ENCODE measurements around the gene GOLT1B. TPM values are rescaled to one million over a fixed set of nuclear protein-coding genes. Genes with fewer than 3 reads are reported as not detected.

The GOLT1B gene
- total and polyA plus RNA-seq, 9 of the 15 experiments (the other 6 are each of a cell fraction or from before 2014, with no cell fraction given), result 9.4 to 66.1 (median 26.7) TPM

DNA sequence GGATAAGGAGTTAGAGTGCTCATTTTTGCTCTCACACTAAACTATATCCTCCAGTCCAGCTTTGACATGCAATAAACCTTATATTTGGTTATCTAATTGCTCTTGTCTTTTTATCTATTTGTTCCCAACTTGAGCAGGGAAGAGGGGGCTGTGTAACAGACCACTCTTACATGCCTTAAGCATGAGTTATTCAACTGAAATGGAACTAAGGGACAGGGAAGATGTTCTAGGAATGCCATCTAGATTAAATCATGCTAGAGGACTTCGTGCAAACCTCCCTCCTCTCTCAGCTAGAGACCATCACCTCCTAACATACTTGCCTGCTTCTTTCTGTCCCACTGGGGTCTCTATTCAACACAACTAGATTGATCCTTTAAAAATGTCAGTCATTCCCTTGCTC, 45.1 kb downstream of the GOLT1B start:
- no peak overlapping the region for H3K9ac ChIP-seq (ENCODE audit: insufficient read depth in 1 of 2, low read depth in 2 of 2, low read length in 2 of 2)
- no peaks in the 10 kb centered on the region for H3K9me3 ChIP-seq (replicated peaks; ENCODE audit: control insufficient read depth, insufficient read depth, low read depth, low read length)
- H2AFZ ChIP-seq (ENCODE audit: low read depth, low read length), result no peak overlapping the region
- H3K79me2 ChIP-seq (ENCODE audit: control insufficient read depth, insufficient read depth, low read length), result no peaks in the 10 kb centered on the region
- FAIRE-seq (no peak), DNase-seq (ENCODE audit: extremely low read depth in 1 of 4, low spot score in 3 of 4) (no peak), ATAC-seq (no peak)
- no peak overlapping the region for H3K27ac ChIP-seq (ENCODE audit: extremely low read depth, low read depth, low read length)
- H3K36me3 ChIP-seq (ENCODE audit: control insufficient read depth, insufficient read depth, low read length), result no peaks in the 10 kb centered on the region
- ChIA-PET POLR2A (no interaction called here), CTCF (ENCODE audit: low intra/inter-chr PET ratio) (no interaction called here)
- H3K4me2 ChIP-seq (ENCODE audit: insufficient read depth, low read length), result no peak overlapping the region
- H3K27me3 ChIP-seq (ENCODE audit: control insufficient read depth in 2 of 2, insufficient read depth in 2 of 2, low read length in 2 of 2), result peaks cover 0 to 4% of the 10 kb centered on the region in 2 experiments; a peak in 2 of 5 replicates
- BruUV-seq (replicated peaks), result no TSS peak
- in situ Hi-C loops (cut with MboI), result no loop called here
- H3K4me1 ChIP-seq (replicated peaks in 1 of 2; ENCODE audit: control insufficient read depth in 2 of 2, insufficient read depth in 2 of 2, low read length in 2 of 2), result no peaks in the 10 kb centered on the region
- intact Hi-C loops (cut with micrococcal nuclease), result no loop called here
- no peak for TF ChIP-seq ZNF766 (CRISPR knock-in tag; conservative IDR thresholded peaks at IDR 0.05)
- no peak for TF ChIP-seq RUNX1 (IDR thresholded peaks at IDR 0.05; ENCODE audit: low read depth)
- TF ChIP-seq, protein P1, sequence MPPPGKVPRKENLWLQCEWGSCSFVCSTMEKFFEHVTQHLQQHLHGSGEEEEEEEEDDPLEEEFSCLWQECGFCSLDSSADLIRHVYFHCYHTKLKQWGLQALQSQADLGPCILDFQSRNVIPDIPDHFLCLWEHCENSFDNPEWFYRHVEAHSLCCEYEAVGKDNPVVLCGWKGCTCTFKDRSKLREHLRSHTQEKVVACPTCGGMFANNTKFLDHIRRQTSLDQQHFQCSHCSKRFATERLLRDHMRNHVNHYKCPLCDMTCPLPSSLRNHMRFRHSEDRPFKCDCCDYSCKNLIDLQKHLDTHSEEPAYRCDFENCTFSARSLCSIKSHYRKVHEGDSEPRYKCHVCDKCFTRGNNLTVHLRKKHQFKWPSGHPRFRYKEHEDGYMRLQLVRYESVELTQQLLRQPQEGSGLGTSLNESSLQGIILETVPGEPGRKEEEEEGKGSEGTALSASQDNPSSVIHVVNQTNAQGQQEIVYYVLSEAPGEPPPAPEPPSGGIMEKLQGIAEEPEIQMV (tag; conservative IDR thresholded peaks at IDR 0.05; ENCODE audit: low read depth), result no peak
- TF ChIP-seq FOSL1 (tag; conservative IDR thresholded peaks at IDR 0.05), result no peak
- no peak for TF ChIP-seq CHD1 (IDR thresholded peaks at IDR 0.05; ENCODE audit: low read length)
- TF ChIP-seq RBM39 (optimal IDR thresholded peaks at IDR 0.05; ENCODE audit: low read depth, low read length), result no peak
- TF ChIP-seq TCF7 (IDR thresholded peaks at IDR 0.05; ENCODE audit: borderline replicate concordance), result no peak
- no peak for TF ChIP-seq ZNF146 (CRISPR knock-in tag; IDR thresholded peaks at IDR 0.05; ENCODE audit: unreplicated experiment)
- no peak for TF ChIP-seq ZNF133 (CRISPR knock-in tag; IDR thresholded peaks at IDR 0.05)
- H4K20me1 ChIP-seq (replicated peaks; ENCODE audit: control insufficient read depth, insufficient read depth, low read length), result no peaks in the 10 kb centered on the region
- H3K4me3 ChIP-seq, result no peak overlapping the region
- H3K9me1 ChIP-seq (ENCODE audit: control insufficient read depth, insufficient read depth, low read length), result no peaks in the 10 kb centered on the region
- WGBS (ENCODE audit: insufficient coverage, low coverage, missing lambda C conversion rate), result 0% methylated on average over 1 of the region's 1 CpG

Data from K562 (cell line).